HepG2 (cell line): ENCODE results near the gene ROS1.

Experiments used
- RBM39 ChIP-seq: fragments of 200-400 bp; formaldehyde crosslinking; IDR thresholded peaks from one replicate; pipeline ENCODE4 v1.6.1; 2018; ENCODE audit warnings: antibody characterized with exemption, mild to moderate bottlenecking, low read depth, low read length; ENCODE audit not compliant: poor library complexity, severe bottlenecking
- TAF1 ChIP-seq: sonication (generic); formaldehyde crosslinking; IDR thresholded peaks from 2 replicates; pipeline ENCODE4 v1.4.0; 2020; ENCODE audit warnings: missing genetic modification reagents
- TARDBP ChIP-seq: sonication (generic); formaldehyde crosslinking; IDR thresholded peaks from 2 replicates; pipeline ENCODE4 v1.8.0; 2022; ENCODE audit warnings: mild to moderate bottlenecking, missing genetic modification reagents

DNA sequence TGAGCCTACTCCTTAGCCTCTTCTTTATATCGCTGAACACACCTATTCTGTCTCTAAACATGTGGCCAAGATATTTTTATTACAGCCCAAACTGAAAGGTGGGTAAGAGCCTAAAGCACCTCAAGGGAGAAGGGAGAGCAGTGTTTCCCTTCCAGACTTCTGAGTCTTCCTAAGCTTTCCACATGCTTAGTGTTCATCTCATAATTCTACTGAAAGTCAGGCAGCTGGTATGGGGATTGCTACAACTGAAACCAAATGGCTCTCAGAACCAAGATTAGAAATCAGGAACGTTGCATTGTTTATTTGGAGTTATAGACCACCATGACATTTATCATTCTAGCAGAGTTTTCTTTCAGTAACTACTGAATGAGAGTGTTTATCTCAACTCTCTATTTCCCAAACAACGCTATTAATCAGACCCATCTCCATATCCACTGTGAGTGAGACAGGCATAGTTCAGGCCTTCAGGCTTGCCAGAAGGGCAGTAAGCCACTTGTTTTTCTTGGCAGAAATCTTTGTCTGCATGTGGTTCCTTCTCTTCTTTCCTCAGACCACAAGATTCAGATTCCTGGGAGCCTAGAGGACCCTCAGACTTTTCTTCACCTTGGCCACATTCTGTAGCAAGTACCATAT, 137.5 kb downstream of the ROS1 start:
- TF ChIP-seq TARDBP (CRISPR knock-in tag) = no peak
- TF ChIP-seq TAF1 = no peak
- no peak for TF ChIP-seq RBM39
